Ishikawa (cell line): ENCODE data around the gene NEBL.

Experiments used
- CREB1 ChIP-seq: IDR thresholded peaks from 2 replicates; pipeline ENCODE4 v1.6.1; 2012; ENCODE audit warnings: low read depth
- MAX ChIP-seq: IDR thresholded peaks from 2 replicates; pipeline ENCODE4 v1.6.1; 2012
- RAD21 ChIP-seq: IDR thresholded peaks from 2 replicates; pipeline ENCODE4 v1.6.1; 2012; ENCODE audit warnings: low read depth
- REST ChIP-seq: IDR thresholded peaks from 2 replicates; pipeline ENCODE4 v1.6.1; 2012; ENCODE audit warnings: low read depth, mild to moderate bottlenecking
- TAF1 ChIP-seq: IDR thresholded peaks from 2 replicates; pipeline ENCODE4 v1.6.1; 2012; ENCODE audit warnings: low read depth, mild to moderate bottlenecking

- TF ChIP-seq TAF1 (no peak), REST (no peak), RAD21 (no peak), CREB1 (no peak), MAX (no peak)
Measured at GRCh38 chr10:20935931-20936330, 38.8 kb upstream of the NEBL start.
